MM.1S (cell line): ENCODE data around the gene OR7A17.

Source experiments
- DNase-seq: peaks from one replicate; pipeline ENCODE4 v3.0.0-alpha.2; 2015
- H2AFZ ChIP-seq: fragments of 300-600 bp; sonication (generic); 2 replicates; pipeline ENCODE4 v1.6.0; 2016; ENCODE audit warnings: antibody characterized with exemption, low read length
- H3F3A ChIP-seq: fragments of 300-600 bp; sonication (generic); 2 replicates; pipeline ENCODE4 v1.6.1; 2016; ENCODE audit warnings: mild to moderate bottlenecking, antibody characterized with exemption, low read length, moderate library complexity, mixed read lengths; ENCODE audit not compliant: insufficient read depth
- H3K27ac ChIP-seq: fragments of 300-600 bp; sonication (generic); 2 replicates; pipeline ENCODE4 v1.5.1; 2016; ENCODE audit warnings: mild to moderate bottlenecking, low read length
- H3K27me3 ChIP-seq: fragments of 300-600 bp; sonication (generic); replicated peaks from 2 replicates; pipeline ENCODE4 v1.6.0; 2016; ENCODE audit warnings: low read length; ENCODE audit not compliant: insufficient read depth
- H3K36me3 ChIP-seq: fragments of 300-600 bp; sonication (generic); replicated peaks from 2 replicates; pipeline ENCODE4 v1.6.1; 2016; ENCODE audit warnings: mild to moderate bottlenecking, low read length, mixed read lengths; ENCODE audit not compliant: insufficient read depth
- H3K4me1 ChIP-seq: fragments of 300-600 bp; sonication (generic); 2 replicates; pipeline ENCODE4 v1.6.1; 2016; ENCODE audit warnings: low read length, mixed read lengths
- H3K4me2 ChIP-seq: fragments of 300-600 bp; sonication (generic); 2 replicates; pipeline ENCODE4 v1.6.0; 2016; ENCODE audit warnings: low read depth, low read length
- H3K4me3 ChIP-seq: fragments of 300-600 bp; sonication (generic); 2 replicates; pipeline ENCODE4 v1.5.1; 2016; ENCODE audit warnings: low read length, mixed read lengths
- H3K79me2 ChIP-seq: fragments of 300-600 bp; sonication (generic); 2 replicates; pipeline ENCODE4 v1.6.1; 2016; ENCODE audit warnings: mixed run types, low read length, mixed read lengths
- H3K9ac ChIP-seq: fragments of 300-600 bp; sonication (generic); 2 replicates; pipeline ENCODE4 v1.6.1; 2016; ENCODE audit warnings: low read length, mixed read lengths
- H3K9me2 ChIP-seq: fragments of 300-600 bp; sonication (generic); replicated peaks from 2 replicates; pipeline ENCODE4 v1.6.1; 2016; ENCODE audit warnings: mild to moderate bottlenecking, low read length, mixed read lengths; ENCODE audit not compliant: insufficient read depth
- H3K9me3 ChIP-seq: fragments of 300-600 bp; sonication (generic); replicated peaks from 2 replicates; pipeline ENCODE4 v1.6.1; 2016; ENCODE audit warnings: mild to moderate bottlenecking, low read length, mixed read lengths; ENCODE audit not compliant: insufficient read depth
- H4K20me1 ChIP-seq: fragments of 300-600 bp; sonication (generic); 2 replicates; pipeline ENCODE4 v1.6.1; 2016; ENCODE audit warnings: mild to moderate bottlenecking, low read length, moderate library complexity, mixed read lengths; ENCODE audit not compliant: insufficient read depth
- CTCF ChIP-seq: fragments of 300-600 bp; sonication (generic); IDR thresholded peaks from 2 replicates; pipeline ENCODE4 v1.5.1; 2016; ENCODE audit warnings: antibody characterized with exemption, low read length, mixed read lengths
- EZH2 ChIP-seq: fragments of 300-600 bp; sonication (generic); optimal IDR thresholded peaks from 2 replicates; pipeline ENCODE3; 2017; ENCODE audit warnings: low read depth, mild to moderate bottlenecking, antibody characterized with exemption, low read length, mixed read lengths
- EZH2phosphoT487 ChIP-seq: fragments of 300-600 bp; sonication (generic); IDR thresholded peaks from 2 replicates; pipeline ENCODE4 v1.6.1; 2018; ENCODE audit warnings: antibody characterized with exemption, low read length

OR7A17 gene

GRCh38 chr19:14889994-14890642 lies 4.2 kb upstream of the OR7A17 start:
- TF ChIP-seq EZH2phosphoT487 (no peak), EZH2 (no peak), CTCF (no peak)
- no peaks in the 10 kb centered on the region for H4K20me1 ChIP-seq
- H3K4me1 ChIP-seq = peaks cover 5% of the 10 kb centered on the region; the same call in 1 of the 2 replicates
- DNase-seq = no peak
- no peak overlapping the region for H3K27ac ChIP-seq
- no peak overlapping the region for H3K4me3 ChIP-seq
- H3K79me2 ChIP-seq = no peaks in the 10 kb centered on the region
- H3K27me3 ChIP-seq = peaks cover 58% of the 10 kb centered on the region
- H3F3A ChIP-seq = peaks cover 6% of the 10 kb centered on the region
- no peaks in the 10 kb centered on the region for H3K9me2 ChIP-seq
- no peaks in the 10 kb centered on the region for H3K9me3 ChIP-seq
- H3K36me3 ChIP-seq = no peaks in the 10 kb centered on the region
- H3K9ac ChIP-seq = no peak overlapping the region
- H3K4me2 ChIP-seq = no peak overlapping the region
- no peak overlapping the region for H2AFZ ChIP-seq

- no peak overlapping the region for H3K9ac ChIP-seq
- no peak overlapping the region for H3K27ac ChIP-seq
- no peaks in the 10 kb centered on the region for H3K79me2 ChIP-seq
- no peaks in the 10 kb centered on the region for H3K9me3 ChIP-seq
- TF ChIP-seq EZH2phosphoT487 (no peak), CTCF (peak; percentile 55)
- H4K20me1 ChIP-seq = no peaks in the 10 kb centered on the region
- no peaks in the 10 kb centered on the region for H3K4me1 ChIP-seq
- H3K9me2 ChIP-seq = no peaks in the 10 kb centered on the region
- peaks cover 87% of the 10 kb centered on the region for H3K27me3 ChIP-seq
- peak; percentile 16 for DNase-seq
- H3K4me3 ChIP-seq = no peak overlapping the region
- no peak overlapping the region for H2AFZ ChIP-seq
- no peak overlapping the region for H3K4me2 ChIP-seq
- H3F3A ChIP-seq = no peaks in the 10 kb centered on the region
- H3K36me3 ChIP-seq = no peaks in the 10 kb centered on the region
Observed at GRCh38 chr19:14871619-14872230, 14.2 kb downstream of the OR7A17 start.

GRCh38 chr19:14868497-14868896 lies 17.4 kb downstream of the OR7A17 start:
- Histone ChIP-seq H3K79me2 (no peaks in the 10 kb centered on the region), H3K4me3 (no peak overlapping the region), H3K9ac (no peak overlapping the region), H3K27me3 (peaks cover 90% of the 10 kb centered on the region), H3K4me2 (no peak overlapping the region), H3K9me3 (no peaks in the 10 kb centered on the region), H3K4me1 (no peaks in the 10 kb centered on the region), H2AFZ (no peak overlapping the region), H3K27ac (no peak overlapping the region), H3K36me3 (no peaks in the 10 kb centered on the region), H3K9me2 (no peaks in the 10 kb centered on the region), H3F3A (no peaks in the 10 kb centered on the region), H4K20me1 (no peaks in the 10 kb centered on the region)
- DNase-seq = no peak
- no peak for TF ChIP-seq EZH2

GRCh38 chr19:14848822-14849221 lies 37.1 kb downstream of the OR7A17 start, which contains the start of gene OR7A10:
OR7A10 (minus strand) TSS chr19:14848922; CDS start chr19:14841877, 7,045 bp downstream.
- DNase-seq = no peak
- Histone ChIP-seq H3F3A (no peaks in the 10 kb centered on the region), H3K79me2 (no peaks in the 10 kb centered on the region), H3K27ac (no peak within 1 kb of the TSS), H3K4me3 (no peak within 1 kb of the TSS), H4K20me1 (no peaks in the 10 kb centered on the region), H3K27me3 (peaks cover 77% of the 10 kb centered on the region), H3K9me2 (no peaks in the 10 kb centered on the region), H2AFZ (no peak within 1 kb of the TSS), H3K9me3 (no peaks in the 10 kb centered on the region), H3K4me2 (no peak within 1 kb of the TSS), H3K4me1 (no peaks in the 10 kb centered on the region), H3K36me3 (no peaks in the 10 kb centered on the region), H3K9ac (no peak within 1 kb of the TSS)
- TF ChIP-seq CTCF (no peak), EZH2 (no peak), EZH2phosphoT487 (no peak)
